ENCODE results near the gene FYB1.

The FYB1 gene

GRCh38 chr5:39121315-39121714 lies 98.0 kb downstream of the FYB1 start:
- DNase-seq (ENCODE audit: low read depth), result no peak

GRCh38 chr5:39120052-39120420 lies 99.3 kb downstream of the FYB1 start:
- no peak for DNase-seq (ENCODE audit: low read depth)

DNA sequence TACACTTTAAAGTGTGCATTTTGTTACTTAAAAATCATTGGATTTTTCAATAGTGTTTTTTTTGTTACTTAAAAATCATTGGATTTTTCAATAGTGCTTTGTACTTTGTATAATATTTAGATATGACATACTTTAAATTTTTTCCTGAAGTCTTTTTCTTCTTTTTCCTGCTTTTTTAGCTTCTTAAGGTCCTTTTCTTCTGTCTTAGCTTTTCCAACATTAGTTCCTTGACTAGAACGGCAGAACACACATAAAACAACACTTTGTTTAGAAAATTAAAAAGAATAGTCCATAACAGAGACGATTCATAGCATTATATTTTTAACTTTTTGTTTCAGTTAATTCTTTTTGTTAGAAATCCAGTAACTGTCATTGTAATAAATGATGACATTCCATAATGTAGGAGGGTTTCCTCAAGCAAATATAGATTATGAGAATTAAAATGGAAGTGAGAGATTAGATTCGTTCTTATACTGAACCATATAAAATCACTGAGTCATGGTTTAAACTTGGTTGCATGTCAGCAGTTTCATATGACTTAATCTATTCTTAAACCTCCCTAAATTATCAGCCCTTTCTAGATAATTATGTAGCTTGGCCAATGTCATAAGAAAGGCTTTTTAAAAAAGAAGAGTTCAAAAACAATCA lies 99.8 kb downstream of the FYB1 start:
- DNase-seq (ENCODE audit: low read depth), result no peak

- DNase-seq (ENCODE audit: low read depth), result no peak
Measured at GRCh38 chr5:39118638-39119037, 100.7 kb downstream of the FYB1 start.

- no peak for DNase-seq (ENCODE audit: low read depth)
Measured at GRCh38 chr5:39117401-39117800, 102.0 kb downstream of the FYB1 start.

- DNase-seq (ENCODE audit: low read depth), result no peak
Measured at GRCh38 chr5:39116344-39117170, 102.8 kb downstream of the FYB1 start.

- DNase-seq (ENCODE audit: low read depth), result no peak
Measured at GRCh38 chr5:39115644-39116343, 103.6 kb downstream of the FYB1 start.

DNA sequence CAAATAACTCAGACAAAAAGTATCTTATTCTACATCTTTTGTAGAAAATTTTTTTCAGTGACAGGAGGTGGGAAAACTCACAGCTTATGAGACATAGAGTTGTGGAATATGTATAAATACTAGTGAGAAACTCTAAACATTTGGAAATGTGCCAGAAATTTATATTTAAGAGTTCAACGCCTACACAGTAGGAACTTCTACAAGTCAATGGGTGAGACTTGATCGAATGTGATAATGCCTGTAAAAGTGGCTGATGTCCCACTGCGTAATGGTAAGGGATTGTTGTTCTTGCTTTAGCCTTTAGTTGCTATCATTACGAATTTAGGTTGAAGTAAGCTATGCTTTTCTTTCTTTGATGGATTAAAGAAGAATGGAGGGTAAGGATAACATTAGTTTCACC lies 105.2 kb downstream of the FYB1 start:
- DNase-seq (ENCODE audit: low read depth), result no peak

GRCh38 chr5:39113354-39113953 lies 105.9 kb downstream of the FYB1 start:
- DNase-seq (ENCODE audit: low read depth), result no peak

DNA sequence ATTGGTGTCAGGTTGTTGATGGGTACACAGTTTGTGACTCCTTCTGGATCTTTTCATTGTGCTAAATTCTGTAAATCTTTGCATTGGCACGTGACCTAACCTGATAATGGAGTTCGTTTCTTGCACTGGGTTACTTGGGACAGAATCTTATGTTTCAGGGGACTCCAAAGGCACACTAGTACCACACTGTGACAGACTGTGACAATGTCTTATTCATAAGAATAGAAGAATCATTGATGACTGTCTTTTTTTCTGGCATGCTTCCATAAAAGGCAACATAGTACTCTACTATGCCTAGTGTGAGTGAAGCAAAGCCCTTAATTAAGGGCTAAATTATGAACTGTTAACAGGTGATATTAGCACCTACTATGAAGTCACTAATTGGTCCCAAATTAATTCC lies 109.8 kb downstream of the FYB1 start:
- no peak for DNase-seq (ENCODE audit: low read depth)

GRCh38 chr5:39108987-39109386 lies 110.4 kb downstream of the FYB1 start:
- DNase-seq (ENCODE audit: low read depth), result no peak

DNA sequence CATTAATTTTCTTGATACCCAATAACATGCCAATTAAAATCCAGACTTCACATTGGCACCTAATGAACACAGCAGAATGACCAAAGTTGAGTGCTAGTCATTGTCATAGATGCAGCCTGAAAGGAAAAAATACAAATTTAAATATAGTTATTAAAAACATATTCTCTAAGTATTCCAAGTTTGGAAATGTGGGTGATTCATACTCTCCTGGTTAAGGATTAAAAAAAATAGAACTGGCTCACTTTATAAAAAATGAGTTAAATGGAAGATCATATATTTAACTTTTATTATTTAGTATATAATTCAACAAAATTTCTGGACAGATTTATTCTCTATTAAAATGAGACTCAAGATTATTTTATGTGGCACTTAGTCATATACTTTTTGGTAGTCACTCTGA lies 112.0 kb downstream of the FYB1 start:
- DNase-seq (ENCODE audit: low read depth), result no peak

- no peak for DNase-seq (ENCODE audit: low read depth)
Measured at GRCh38 chr5:39106322-39106721, 113.0 kb downstream of the FYB1 start.

DNA sequence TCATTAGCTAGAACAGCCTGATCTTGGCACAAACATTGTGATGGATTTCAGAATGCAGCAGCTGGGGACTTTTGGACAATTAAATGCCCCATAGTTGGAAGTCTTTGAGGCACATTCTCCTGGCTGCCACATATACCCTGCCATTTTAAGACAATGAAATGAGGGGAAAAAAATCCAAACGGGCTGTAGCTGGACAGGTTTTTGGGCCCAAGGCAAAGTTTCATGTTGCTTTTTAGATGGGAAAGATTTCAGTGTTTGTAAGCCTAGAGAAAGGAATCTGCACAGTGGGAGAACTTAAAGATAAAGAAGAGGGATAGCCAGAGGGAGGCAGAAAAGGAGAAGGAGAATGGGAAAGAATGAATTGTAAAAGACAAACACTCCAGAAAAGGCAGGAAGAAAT lies 115.1 kb downstream of the FYB1 start:
- no peak for DNase-seq (ENCODE audit: low read depth)

- DNase-seq (ENCODE audit: low read depth), result no peak
Measured at GRCh38 chr5:39102684-39103155, 116.6 kb downstream of the FYB1 start.

GRCh38 chr5:39100851-39101396 lies 118.4 kb downstream of the FYB1 start:
- DNase-seq (ENCODE audit: low read depth), result peak; percentile 95

DNA sequence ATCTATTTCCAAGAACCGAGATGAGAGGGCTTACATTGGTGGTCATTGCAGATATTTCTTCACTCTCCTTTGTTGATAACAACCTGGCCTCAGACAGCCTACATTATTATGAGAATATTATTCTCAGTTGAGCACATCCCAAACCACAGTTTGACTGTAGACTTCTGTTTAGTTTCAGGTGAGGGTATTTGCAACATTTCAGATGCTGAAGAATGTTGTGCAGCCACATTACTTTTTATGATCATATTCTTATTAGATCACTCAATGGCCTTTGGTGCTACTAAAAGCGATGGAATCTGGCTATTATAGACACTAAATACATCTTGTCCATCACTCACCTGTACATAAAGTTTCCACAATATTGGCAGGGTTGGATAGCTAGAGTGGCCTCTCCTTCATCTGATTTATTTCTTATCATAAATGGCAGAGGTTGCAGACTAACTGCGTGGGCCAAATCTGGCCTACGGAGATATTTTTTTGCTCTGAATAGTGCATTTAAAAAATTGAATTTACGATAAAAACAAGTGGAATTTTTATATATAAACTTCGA lies 119.0 kb downstream of the FYB1 start:
- no peak for DNase-seq (ENCODE audit: low read depth)

DNA sequence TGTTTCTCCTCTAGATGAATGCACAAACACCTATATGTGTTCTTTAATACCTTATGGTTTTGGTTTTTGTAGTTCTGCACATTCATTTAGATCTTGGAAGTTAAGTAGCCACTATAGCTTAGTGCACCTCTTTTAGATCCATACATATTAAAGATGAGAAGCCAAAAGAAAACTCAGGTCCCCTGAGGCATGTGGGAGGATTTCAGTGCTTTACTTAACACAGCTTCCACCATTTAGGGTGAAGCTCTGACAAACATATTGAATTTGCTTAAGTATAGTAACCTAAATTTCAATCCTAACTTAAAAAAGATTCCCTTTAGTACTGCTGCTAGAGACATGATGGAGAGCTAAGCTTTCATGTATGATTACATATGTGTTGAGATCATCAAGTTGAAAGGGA lies 119.5 kb downstream of the FYB1 start:
- DNase-seq (ENCODE audit: low read depth), result no peak

- no peak for DNase-seq (ENCODE audit: low read depth)
Measured at GRCh38 chr5:39093352-39093751, 126.0 kb downstream of the FYB1 start.

DNA sequence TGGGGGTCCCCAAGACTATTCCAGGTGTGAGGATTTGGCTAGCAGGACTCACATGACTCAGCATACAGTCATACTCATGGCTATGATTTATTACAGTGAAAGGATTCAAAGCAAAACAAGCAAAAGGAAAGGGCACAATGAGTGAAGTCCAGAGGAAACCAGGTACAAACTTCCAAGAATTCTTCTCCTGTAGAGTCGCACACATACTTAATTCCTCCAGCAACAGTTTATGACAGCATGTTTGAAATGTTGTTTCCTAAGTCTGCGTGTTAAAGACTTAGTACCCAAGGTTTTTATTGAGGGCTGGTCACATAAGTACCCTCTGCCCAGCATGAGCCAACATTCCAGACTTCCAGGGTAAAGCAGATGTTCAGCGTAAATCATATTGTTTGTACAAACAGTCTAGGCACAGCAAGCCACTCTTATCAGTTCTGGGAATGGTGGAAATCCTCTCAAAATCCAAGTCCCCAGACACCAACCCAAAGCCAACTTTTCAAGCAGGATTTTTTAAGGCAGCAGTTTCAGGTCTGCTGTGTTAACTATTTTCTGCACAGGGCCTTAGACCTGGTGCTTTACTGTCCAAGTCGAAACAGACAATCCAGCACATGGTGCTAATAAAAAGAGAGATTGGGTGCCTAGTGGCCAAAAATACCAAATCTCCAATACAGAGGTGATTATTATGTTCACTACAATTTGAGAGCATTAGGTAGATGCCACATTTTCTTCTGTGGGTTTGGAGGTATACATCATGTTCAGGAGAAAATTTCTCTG lies 126.6 kb downstream of the FYB1 start:
- DNase-seq (ENCODE audit: low read depth), result no peak

- no peak for DNase-seq (ENCODE audit: low read depth)
Measured at GRCh38 chr5:39091940-39092580, 127.3 kb downstream of the FYB1 start.
